ENCODE data around the gene PSMC3IP. TPM values are rescaled to one million over a fixed set of nuclear protein-coding genes. Genes with fewer than 3 reads are reported as not detected.

PSMC3IP gene
- polyA plus RNA-seq, 1 donor from 2014 or later, result 2.9 TPM

DNA sequence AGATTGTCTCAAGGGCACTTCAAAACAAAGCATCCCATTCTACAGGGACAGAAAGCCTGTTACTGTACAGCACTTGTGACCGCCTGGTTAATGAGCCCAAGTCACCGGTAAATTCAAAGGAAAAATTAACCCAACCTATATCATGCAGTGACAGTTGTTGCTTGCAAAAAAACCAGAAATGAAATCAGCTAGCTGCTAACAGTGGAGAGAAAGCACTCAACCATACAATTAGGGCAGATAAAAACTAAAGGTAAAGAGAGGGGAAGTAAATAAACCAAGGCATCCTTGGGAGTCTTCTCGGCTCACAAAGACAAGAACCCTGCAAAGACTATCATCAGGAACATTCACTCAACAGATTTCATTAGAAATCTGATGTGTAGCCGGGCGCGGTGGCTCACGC lies 25.8 kb upstream of the PSMC3IP start:
- H3K4me1 Mint-ChIP-seq, result peaks cover 33 to 50% (median 34%) of the 10 kb centered on the region in 3 donors
- H3K9me3 Mint-ChIP-seq, result no peaks in the 10 kb centered on the region
- peak overlapping the region in 3 of 4 donors; percentile 31 to 84 (median 58) for H3K4me3 Mint-ChIP-seq
- H3K27me3 Mint-ChIP-seq, result no peaks in the 10 kb centered on the region
- H3K36me3 Mint-ChIP-seq, result peaks cover 3% of the 10 kb centered on the region
- H3K27ac Mint-ChIP-seq, result peak overlapping the region; percentile 23 to 92 (median 88)

DNA sequence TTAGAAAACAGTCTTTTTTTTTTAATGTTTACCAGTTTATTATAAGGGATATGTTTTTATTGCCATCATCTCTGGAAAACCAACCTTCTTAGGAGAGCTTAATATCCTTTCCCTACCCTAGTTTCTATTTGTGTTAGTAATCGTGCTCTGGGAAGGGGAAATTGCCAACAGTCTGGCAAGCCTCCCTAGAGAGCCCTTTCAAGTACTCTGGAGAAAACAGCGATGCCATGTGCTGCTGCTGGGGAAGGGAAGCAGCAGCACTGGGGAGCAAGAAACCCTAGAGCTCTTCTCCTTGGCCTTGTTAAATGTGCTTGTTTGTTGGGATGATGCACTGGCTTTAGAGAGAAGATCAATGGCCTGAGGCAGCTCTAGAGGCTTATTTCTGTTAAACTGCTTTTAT lies 21.4 kb upstream of the PSMC3IP start:
- no peak overlapping the region for H3K4me3 Mint-ChIP-seq
- no peaks in the 10 kb centered on the region for H3K9me3 Mint-ChIP-seq
- peaks cover 4% of the 10 kb centered on the region for H3K36me3 Mint-ChIP-seq
- no peak overlapping the region for H3K27ac Mint-ChIP-seq
- no peaks in the 10 kb centered on the region for H3K27me3 Mint-ChIP-seq
- peaks cover 14 to 24% (median 14%) of the 10 kb centered on the region in 3 donors for H3K4me1 Mint-ChIP-seq

GRCh38 chr17:42596386-42596785 lies 18.9 kb upstream of the PSMC3IP start:
- no peaks in the 10 kb centered on the region for H3K9me3 Mint-ChIP-seq
- peak overlapping the region in 1 of 3 donors; percentile 24 for H3K27ac Mint-ChIP-seq
- H3K27me3 Mint-ChIP-seq, result no peaks in the 10 kb centered on the region
- peaks cover 4 to 16% (median 12%) of the 10 kb centered on the region in 3 donors for H3K4me1 Mint-ChIP-seq
- H3K36me3 Mint-ChIP-seq, result peaks cover 2% of the 10 kb centered on the region
- H3K4me3 Mint-ChIP-seq, result no peak overlapping the region

GRCh38 chr17:42591411-42591810 lies 13.9 kb upstream of the PSMC3IP start:
- Mint-ChIP-seq H3K4me3 (no peak overlapping the region), H3K4me1 (peaks cover 14 to 19% (median 19%) of the 10 kb centered on the region in 3 donors), H3K36me3 (peaks cover 2% of the 10 kb centered on the region), H3K9me3 (no peaks in the 10 kb centered on the region), H3K27ac (no peak overlapping the region), H3K27me3 (no peaks in the 10 kb centered on the region)

GRCh38 chr17:42590886-42591285 lies 13.4 kb upstream of the PSMC3IP start:
- no peaks in the 10 kb centered on the region for H3K9me3 Mint-ChIP-seq
- H3K4me1 Mint-ChIP-seq, result peaks cover 15 to 25% (median 22%) of the 10 kb centered on the region in 3 donors
- H3K27me3 Mint-ChIP-seq, result no peaks in the 10 kb centered on the region
- H3K36me3 Mint-ChIP-seq, result peaks cover 2% of the 10 kb centered on the region
- peak overlapping the region in 1 of 3 donors; percentile 62 for H3K27ac Mint-ChIP-seq
- H3K4me3 Mint-ChIP-seq, result no peak overlapping the region

GRCh38 chr17:42586514-42587230 lies 9.1 kb upstream of the PSMC3IP start:
- H3K4me1 Mint-ChIP-seq, result peaks cover 20 to 28% (median 21%) of the 10 kb centered on the region in 3 donors
- H3K27ac Mint-ChIP-seq, result peak overlapping the region; percentile 37 to 98 (median 82)
- H3K4me3 Mint-ChIP-seq, result peak overlapping the region; percentile 4 to 89 (median 72)
- H3K27me3 Mint-ChIP-seq, result no peaks in the 10 kb centered on the region
- no peaks in the 10 kb centered on the region for H3K9me3 Mint-ChIP-seq
- H3K36me3 Mint-ChIP-seq, result peaks cover 2% of the 10 kb centered on the region

DNA sequence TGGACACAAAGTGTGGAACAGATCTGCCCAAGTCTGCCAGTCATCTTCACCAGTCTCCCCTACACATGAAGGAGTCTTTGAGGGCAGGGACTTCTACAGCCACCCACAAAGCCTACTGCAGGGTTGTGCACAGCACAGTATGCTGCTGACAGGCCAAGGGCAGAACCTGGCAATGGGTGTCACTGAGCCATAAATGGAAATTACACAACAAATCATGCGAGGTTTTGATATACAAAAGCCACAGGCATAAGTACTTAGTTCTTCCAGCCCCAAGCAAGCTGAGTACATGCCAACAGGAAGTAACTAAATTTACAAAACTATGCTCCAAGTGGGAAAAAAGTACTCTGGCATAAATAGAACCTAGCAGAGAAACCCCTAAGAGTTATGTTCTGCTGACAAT lies 7.8 kb upstream of the PSMC3IP start:
- Mint-ChIP-seq H3K4me1 (peaks cover 20 to 28% (median 21%) of the 10 kb centered on the region in 3 donors), H3K9me3 (no peaks in the 10 kb centered on the region), H3K4me3 (peak overlapping the region in 1 of 4 donors; percentile 68), H3K27me3 (no peaks in the 10 kb centered on the region), H3K27ac (peak overlapping the region in 2 of 3 donors; percentile 37 to 87), H3K36me3 (no peaks in the 10 kb centered on the region)

- Mint-ChIP-seq H3K36me3 (no peaks in the 10 kb centered on the region), H3K27ac (peak overlapping the region in 1 of 3 donors; percentile 37), H3K27me3 (no peaks in the 10 kb centered on the region), H3K4me1 (peaks cover 20 to 28% (median 21%) of the 10 kb centered on the region in 3 donors), H3K4me3 (no peak overlapping the region), H3K9me3 (no peaks in the 10 kb centered on the region)
Observed at GRCh38 chr17:42584880-42585279, 7.4 kb upstream of the PSMC3IP start.

- no peak overlapping the region for H3K4me3 Mint-ChIP-seq
- no peak overlapping the region for H3K27ac Mint-ChIP-seq
- no peaks in the 10 kb centered on the region for H3K27me3 Mint-ChIP-seq
- H3K9me3 Mint-ChIP-seq, result no peaks in the 10 kb centered on the region
- peaks cover 20 to 35% (median 27%) of the 10 kb centered on the region in 3 donors for H3K4me1 Mint-ChIP-seq
- H3K36me3 Mint-ChIP-seq, result peaks cover 3% of the 10 kb centered on the region
Observed at GRCh38 chr17:42581744-42582270, 4.3 kb upstream of the PSMC3IP start.

DNA sequence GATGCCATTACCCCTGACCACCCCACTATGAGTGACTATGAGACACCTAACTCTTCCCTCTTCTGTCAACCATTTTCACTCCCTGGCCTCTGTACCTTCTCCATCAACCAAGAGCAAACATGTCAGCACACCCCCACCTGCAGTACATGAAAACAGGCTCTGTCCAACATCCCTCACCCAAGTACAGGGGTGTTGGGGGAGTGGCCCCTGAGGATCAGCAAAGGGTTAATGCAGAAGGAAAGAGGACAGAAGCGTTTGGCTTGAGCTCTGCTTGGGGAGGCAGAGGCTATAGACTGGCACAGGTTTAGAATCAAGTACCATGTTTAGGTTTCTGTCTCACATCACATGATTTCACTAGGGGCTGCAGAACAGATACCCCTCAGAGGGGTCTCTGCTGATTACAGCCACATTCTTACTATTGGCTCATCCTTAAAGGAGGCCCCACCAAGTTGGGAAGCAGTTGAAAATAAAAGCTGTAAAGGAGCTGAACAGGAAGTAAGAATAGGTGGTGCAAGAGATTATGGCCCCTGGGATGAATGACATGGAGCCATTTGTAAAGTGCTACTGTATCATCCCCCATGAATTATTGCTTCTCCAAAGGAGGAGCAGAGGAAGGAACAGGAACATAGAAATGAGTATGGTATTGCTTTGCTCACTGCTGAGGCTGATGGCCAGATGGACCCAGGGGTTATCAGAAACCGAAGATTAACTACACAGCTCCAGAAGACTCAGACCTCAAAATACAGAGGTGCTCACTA lies 2.4 kb upstream of the PSMC3IP start:
- Mint-ChIP-seq H3K4me1 (peaks cover 21 to 34% (median 28%) of the 10 kb centered on the region in 3 donors), H3K4me3 (peak overlapping the region in 3 of 4 donors; percentile 35 to 68 (median 46)), H3K27ac (peak overlapping the region in 2 of 3 donors; percentile 16 to 78), H3K27me3 (no peaks in the 10 kb centered on the region), H3K36me3 (peaks cover 3% of the 10 kb centered on the region), H3K9me3 (no peaks in the 10 kb centered on the region)

DNA sequence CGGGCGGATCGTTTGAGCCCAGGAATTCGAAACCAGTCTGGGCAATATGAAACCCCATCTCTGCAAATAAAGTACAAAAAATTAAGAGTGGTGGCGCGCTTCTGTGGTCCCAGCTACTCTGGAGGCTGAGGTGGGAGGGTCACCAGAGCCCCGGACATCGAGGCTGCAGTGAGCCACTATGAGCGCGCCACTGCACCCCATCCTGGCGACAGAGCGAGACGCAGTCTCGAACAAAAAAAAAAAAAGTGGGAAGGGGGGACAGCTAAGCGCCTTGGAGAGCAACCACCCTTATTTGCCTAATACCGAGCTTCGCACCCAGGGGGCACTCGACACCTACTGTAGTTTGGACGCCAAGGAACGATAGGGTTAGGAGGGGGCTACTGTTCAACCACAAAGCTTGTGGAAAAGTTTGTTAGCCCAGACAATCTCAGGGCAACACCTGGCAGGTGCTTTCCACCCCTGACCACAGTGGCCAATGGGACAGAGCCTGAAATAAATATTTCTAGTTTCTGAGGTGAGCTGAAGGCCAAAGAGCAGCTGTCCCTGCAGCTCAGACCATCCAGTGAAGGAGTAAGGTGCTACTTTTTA lies 847 bp upstream of the PSMC3IP start:
- Mint-ChIP-seq H3K4me3 (peak overlapping the region; percentile 88 to 98 (median 96)), H3K4me1 (peaks cover 18 to 32% (median 28%) of the 10 kb centered on the region in 3 donors), H3K9me3 (no peaks in the 10 kb centered on the region), H3K27me3 (no peaks in the 10 kb centered on the region), H3K36me3 (peaks cover 3% of the 10 kb centered on the region), H3K27ac (peak overlapping the region; percentile 31 to 96 (median 88))

DNA sequence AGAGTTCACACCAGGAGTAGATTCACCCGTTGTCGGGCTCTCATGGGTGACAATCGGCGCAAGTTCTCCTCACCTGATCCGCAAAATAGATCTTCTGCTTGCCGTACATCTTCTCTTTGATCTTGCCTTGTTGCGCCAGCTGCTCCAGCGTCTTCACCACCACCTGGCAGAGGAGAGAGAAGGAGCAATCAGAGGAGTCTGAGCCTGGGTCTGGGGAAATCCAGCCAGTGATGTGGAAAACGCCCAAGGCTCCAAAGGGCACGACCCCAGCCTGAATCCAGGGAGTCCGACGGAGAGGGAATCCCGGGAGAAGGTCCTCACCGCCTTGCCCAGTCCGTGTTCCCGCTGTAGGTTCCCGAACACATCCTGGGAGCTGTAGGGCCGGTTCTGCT lies 393 bp downstream of the PSMC3IP start:
- Mint-ChIP-seq H3K27ac (peak overlapping the region in 2 of 3 donors; percentile 88 to 96), H3K27me3 (no peaks in the 10 kb centered on the region), H3K36me3 (peaks cover 3% of the 10 kb centered on the region), H3K4me3 (peak overlapping the region; percentile 88 to 98 (median 96)), H3K9me3 (no peaks in the 10 kb centered on the region), H3K4me1 (peaks cover 20 to 32% (median 28%) of the 10 kb centered on the region in 3 donors)

GRCh38 chr17:42574463-42574862 lies 3.1 kb downstream of the PSMC3IP start:
- H3K4me3 Mint-ChIP-seq, result peak overlapping the region in 2 of 4 donors; percentile 27 to 67
- no peaks in the 10 kb centered on the region for H3K27me3 Mint-ChIP-seq
- H3K4me1 Mint-ChIP-seq, result peaks cover 18 to 29% (median 28%) of the 10 kb centered on the region in 3 donors
- H3K9me3 Mint-ChIP-seq, result no peaks in the 10 kb centered on the region
- H3K36me3 Mint-ChIP-seq, result no peaks in the 10 kb centered on the region
- peak overlapping the region in 1 of 3 donors; percentile 74 for H3K27ac Mint-ChIP-seq

- no peaks in the 10 kb centered on the region for H3K27me3 Mint-ChIP-seq
- peak overlapping the region in 1 of 3 donors; percentile 74 for H3K27ac Mint-ChIP-seq
- H3K36me3 Mint-ChIP-seq, result no peaks in the 10 kb centered on the region
- peaks cover 13 to 22% (median 22%) of the 10 kb centered on the region in 3 donors for H3K4me1 Mint-ChIP-seq
- H3K9me3 Mint-ChIP-seq, result no peaks in the 10 kb centered on the region
- H3K4me3 Mint-ChIP-seq, result peak overlapping the region in 1 of 4 donors; percentile 11
Observed at GRCh38 chr17:42573095-42573494, 4.4 kb downstream of the PSMC3IP start.
